SK-N-MC (cell line): ENCODE measurements around the gene CCKAR.

Experiments
- DNase-seq: peaks from one replicate; pipeline ENCODE4 v3.0.0-alpha.2; 2011; ENCODE audit warnings: low read depth, low spot score
- H3K27ac ChIP-seq: fragments of 200-600 bp; sonication (generic); 2 replicates; pipeline ENCODE4 v1.5.1; 2016; ENCODE audit warnings: mixed run types
- H3K36me3 ChIP-seq: fragments of 200-600 bp; sonication (generic); 2 replicates; pipeline ENCODE4 v1.6.1; 2017; ENCODE audit warnings: antibody characterized with exemption, low read length, mixed read lengths; ENCODE audit not compliant: insufficient read depth
- H3K4me3 ChIP-seq: fragments of 200-600 bp; sonication (generic); 2 replicates; pipeline ENCODE4 v1.5.1; 2016
- H3K9ac ChIP-seq: fragments of 200-600 bp; sonication (generic); 2 replicates; pipeline ENCODE4 v1.8.0; 2017; ENCODE audit warnings: mixed run types, mixed read lengths; ENCODE audit not compliant: insufficient read length
- H3K9me3 ChIP-seq: fragments of 200-600 bp; sonication (generic); 2 replicates; pipeline ENCODE4 v1.6.1; 2017; ENCODE audit warnings: low read depth, mild to moderate bottlenecking, antibody characterized with exemption, low read length, moderate library complexity, mixed read lengths
- EZH2 ChIP-seq: fragments of 200-600 bp; sonication (generic); IDR thresholded peaks from one replicate; pipeline ENCODE4 v1.6.1; 2017; ENCODE audit warnings: antibody characterized with exemption
- FOXP2 ChIP-seq: optimal IDR thresholded peaks from 2 replicates; pipeline ENCODE3; 2011; ENCODE audit warnings: mild to moderate bottlenecking, moderate library complexity; ENCODE audit not compliant: insufficient read depth; ENCODE audit errors: extremely low read length, control extremely low read depth
- POLR2AphosphoS5 ChIP-seq: IDR thresholded peaks from 2 replicates; pipeline ENCODE4 v1.6.1; 2012; ENCODE audit warnings: mild to moderate bottlenecking, low read depth, low read length, borderline replicate concordance

Gene CCKAR

DNA sequence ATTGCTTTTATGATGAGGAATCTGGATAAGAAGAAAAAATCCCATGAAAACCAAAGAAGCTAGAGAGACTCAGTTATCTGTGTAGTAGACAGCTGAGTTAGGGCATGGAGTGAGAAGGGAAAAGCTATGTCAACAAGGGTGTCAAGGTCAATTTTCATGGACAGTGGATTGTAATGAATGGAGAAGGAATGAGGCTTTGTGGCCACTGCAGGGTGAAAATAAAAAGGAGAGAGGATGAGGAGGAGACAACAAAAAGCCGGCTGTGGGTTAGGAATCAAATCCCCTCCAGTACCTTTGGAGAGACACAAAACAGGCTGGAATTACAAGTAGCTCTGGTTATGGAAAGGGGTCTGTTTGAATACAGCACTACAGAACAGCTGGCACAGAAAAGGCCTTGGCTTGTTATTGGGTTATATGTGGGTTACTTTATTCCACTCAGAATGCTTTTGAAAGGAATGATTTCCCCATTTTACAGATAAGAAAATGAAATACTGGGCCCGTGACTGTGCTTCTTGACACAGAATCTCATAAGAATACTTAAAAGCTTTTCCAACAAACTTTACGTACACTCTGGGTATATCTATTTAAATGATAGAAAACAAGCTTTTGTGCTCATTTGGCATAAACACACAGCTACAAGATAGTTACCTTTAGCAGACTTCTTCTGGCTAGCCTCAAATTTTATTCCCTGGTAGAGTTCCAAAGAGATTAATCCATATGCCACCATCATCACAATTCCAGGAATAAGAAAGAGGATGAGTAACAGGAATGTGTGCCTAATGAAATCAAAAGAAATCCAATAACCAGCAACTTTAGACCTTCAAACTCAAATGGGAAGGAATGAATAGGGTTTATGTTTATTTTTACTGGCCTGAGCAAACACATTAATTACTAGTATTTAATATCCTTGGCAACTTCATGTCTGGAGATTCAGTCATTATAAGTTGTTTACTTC lies 7.5 kb downstream of the CCKAR start:
- DNase-seq, result no peak
- Histone ChIP-seq H3K36me3 (no peaks in the 10 kb centered on the region), H3K4me3 (no peak overlapping the region), H3K9me3 (no peaks in the 10 kb centered on the region), H3K27ac (no peak overlapping the region), H3K9ac (no peak overlapping the region)
- TF ChIP-seq FOXP2 (no peak), EZH2 (no peak), POLR2AphosphoS5 (no peak)

DNA sequence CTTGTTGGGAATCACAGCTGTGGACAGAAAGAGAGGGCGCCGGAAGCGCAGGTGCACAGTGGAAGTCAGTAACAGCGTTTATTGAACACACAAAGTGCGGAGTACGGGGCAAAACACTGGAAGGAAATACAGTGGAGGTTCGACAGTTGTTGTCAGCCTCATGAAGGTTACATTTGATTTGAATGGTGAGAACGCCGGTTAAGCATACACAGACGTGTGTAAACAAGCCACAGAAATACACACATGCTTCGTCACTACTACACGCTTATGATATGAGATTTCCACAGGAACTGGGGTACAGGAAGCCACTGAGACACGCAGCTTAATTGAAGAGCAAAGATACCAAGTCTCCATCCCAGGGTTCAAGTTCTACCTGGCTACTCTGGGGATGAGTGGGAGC lies 12.0 kb downstream of the CCKAR start:
- no peaks in the 10 kb centered on the region for H3K9me3 ChIP-seq
- TF ChIP-seq EZH2, result no peak
- TF ChIP-seq FOXP2, result no peak
- no peak for TF ChIP-seq POLR2AphosphoS5

GRCh38 chr4:26476545-26476944 lies 13.7 kb downstream of the CCKAR start:
- no peak overlapping the region for H3K9ac ChIP-seq
- no peak for TF ChIP-seq FOXP2
- no peaks in the 10 kb centered on the region for H3K9me3 ChIP-seq
- no peak overlapping the region for H3K4me3 ChIP-seq
- no peak overlapping the region for H3K27ac ChIP-seq
- H3K36me3 ChIP-seq, result no peaks in the 10 kb centered on the region
- no peak for DNase-seq

More for the DNA sequence above, 12.0 kb downstream of the CCKAR start:
- Histone ChIP-seq H3K4me3 (no peak overlapping the region), H3K9ac (no peak overlapping the region), H3K27ac (no peak overlapping the region), H3K36me3 (no peaks in the 10 kb centered on the region)
- DNase-seq, result no peak

DNA sequence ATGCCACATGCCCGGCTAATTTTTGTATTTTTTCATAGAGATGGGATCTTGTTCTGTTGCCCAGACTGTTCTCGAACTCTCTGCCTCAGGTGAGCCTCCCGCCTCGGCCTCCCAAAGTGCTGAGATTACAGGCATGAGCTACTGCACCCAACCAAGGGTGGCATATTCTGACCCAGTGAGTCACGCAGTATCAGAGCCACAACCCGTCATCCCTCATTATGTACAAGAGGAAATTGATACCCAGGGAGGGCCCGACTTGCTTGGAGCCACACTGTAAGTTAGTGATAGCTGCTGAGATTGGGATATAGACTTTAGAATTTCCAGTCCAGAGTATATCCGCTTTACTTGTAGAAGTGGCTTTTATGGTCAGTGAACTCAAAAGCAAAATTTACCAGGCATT lies 14.6 kb downstream of the CCKAR start:
- no peak for TF ChIP-seq EZH2
- TF ChIP-seq POLR2AphosphoS5, result no peak
- TF ChIP-seq FOXP2, result no peak
- DNase-seq, result no peak
- H3K4me3 ChIP-seq, result no peak overlapping the region
- no peak overlapping the region for H3K9ac ChIP-seq
- H3K9me3 ChIP-seq, result no peaks in the 10 kb centered on the region
- H3K36me3 ChIP-seq, result no peaks in the 10 kb centered on the region
- H3K27ac ChIP-seq, result no peak overlapping the region

DNA sequence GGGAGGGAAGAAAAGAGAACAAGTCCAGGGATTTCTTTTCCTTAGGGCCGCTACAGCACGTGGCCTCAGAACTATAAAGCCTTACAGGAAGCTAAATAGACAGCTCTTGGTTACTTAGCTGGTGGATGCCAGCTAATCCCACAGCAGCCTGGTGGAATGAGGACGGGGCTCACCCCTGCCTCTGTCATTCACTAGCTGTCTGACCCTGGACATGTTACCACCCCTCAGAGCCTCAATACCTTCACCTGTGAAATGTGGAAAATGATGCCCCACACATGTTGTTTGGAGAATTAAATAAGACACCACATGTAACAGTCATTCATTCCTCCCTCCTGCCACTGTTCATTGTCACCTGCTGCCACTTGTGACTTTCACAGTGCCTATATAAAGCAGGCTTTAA lies 15.7 kb downstream of the CCKAR start:
- H3K9ac ChIP-seq, result no peak overlapping the region
- no peak for TF ChIP-seq EZH2
- no peak for TF ChIP-seq POLR2AphosphoS5
- TF ChIP-seq FOXP2, result no peak
- H3K9me3 ChIP-seq, result no peaks in the 10 kb centered on the region
- no peak for DNase-seq
- no peak overlapping the region for H3K27ac ChIP-seq
- H3K36me3 ChIP-seq, result no peaks in the 10 kb centered on the region
- no peak overlapping the region for H3K4me3 ChIP-seq

- Histone ChIP-seq H3K4me3 (no peak overlapping the region), H3K9ac (no peak overlapping the region), H3K27ac (no peak overlapping the region), H3K36me3 (no peaks in the 10 kb centered on the region), H3K9me3 (no peaks in the 10 kb centered on the region)
- DNase-seq, result no peak
- TF ChIP-seq FOXP2 (no peak), POLR2AphosphoS5 (no peak), EZH2 (no peak)
Measured at GRCh38 chr4:26473893-26474292, 16.4 kb downstream of the CCKAR start.

DNA sequence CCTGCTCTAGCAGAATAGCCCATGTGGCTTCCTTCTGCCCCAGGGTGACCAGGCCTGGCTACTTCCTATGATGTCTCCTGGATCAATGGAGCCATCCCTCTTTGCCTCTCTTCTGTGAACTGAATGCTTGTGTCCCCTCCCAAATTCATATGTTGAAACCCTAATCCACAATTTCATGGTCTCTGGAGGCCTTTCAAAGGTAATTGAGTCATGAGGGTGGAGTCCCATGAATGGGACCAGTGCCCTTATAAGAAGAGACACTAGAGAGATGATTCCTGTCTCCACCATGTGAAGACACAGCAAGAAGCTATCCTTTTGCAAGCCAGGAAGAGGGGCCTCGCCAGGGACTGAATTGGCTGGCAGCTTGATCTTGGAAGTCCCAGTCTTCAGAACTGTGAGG lies 18.4 kb downstream of the CCKAR start:
- no peaks in the 10 kb centered on the region for H3K36me3 ChIP-seq
- H3K9me3 ChIP-seq, result no peaks in the 10 kb centered on the region
- H3K4me3 ChIP-seq, result no peak overlapping the region
- no peak overlapping the region for H3K9ac ChIP-seq
- H3K27ac ChIP-seq, result no peak overlapping the region
- no peak for DNase-seq
- TF ChIP-seq POLR2AphosphoS5, result no peak
- no peak for TF ChIP-seq EZH2
- no peak for TF ChIP-seq FOXP2

GRCh38 chr4:26468977-26469376 lies 21.3 kb downstream of the CCKAR start:
- no peak overlapping the region for H3K9ac ChIP-seq
- H3K27ac ChIP-seq, result no peak overlapping the region
- no peak for DNase-seq
- H3K36me3 ChIP-seq, result no peaks in the 10 kb centered on the region
- H3K9me3 ChIP-seq, result no peaks in the 10 kb centered on the region
- no peak overlapping the region for H3K4me3 ChIP-seq
- TF ChIP-seq FOXP2 (no peak), POLR2AphosphoS5 (no peak)
